ENCODE data around the gene WDR5.

WDR5 gene

GRCh38 chr9:134145262-134145661 is 9.4 kb downstream of the WDR5 start:
- DNase-seq (ENCODE audit: low read depth): no peak
- TF ChIP-seq CTCF (conservative IDR thresholded peaks at IDR 0.05; ENCODE audit: low read length): no peak

GRCh38 chr9:134146774-134147493 is 11.1 kb downstream of the WDR5 start:
- TF ChIP-seq CTCF (conservative IDR thresholded peaks at IDR 0.05; ENCODE audit: low read length): no peak
- DNase-seq (ENCODE audit: low read depth): no peak
- H3K4me3 ChIP-seq (ENCODE audit: low read length): no peak overlapping the region

More at GRCh38 chr9:134145262-134145661, 9.4 kb downstream of the WDR5 start:
- H3K4me3 ChIP-seq (ENCODE audit: low read length): no peak overlapping the region

GRCh38 chr9:134149380-134149779 is 13.5 kb downstream of the WDR5 start:
- no peak overlapping the region for H3K4me3 ChIP-seq (ENCODE audit: low read length)
- no peak for TF ChIP-seq CTCF (conservative IDR thresholded peaks at IDR 0.05; ENCODE audit: low read length)
- no peak for DNase-seq (ENCODE audit: low read depth)

GRCh38 chr9:134150557-134151214 is 14.8 kb downstream of the WDR5 start:
- no peak for TF ChIP-seq CTCF (conservative IDR thresholded peaks at IDR 0.05; ENCODE audit: low read length)
- no peak overlapping the region for H3K4me3 ChIP-seq (ENCODE audit: low read length)
- DNase-seq (ENCODE audit: low read depth): peak; percentile 18

- TF ChIP-seq CTCF (conservative IDR thresholded peaks at IDR 0.05; ENCODE audit: low read length): no peak
- no peak overlapping the region for H3K4me3 ChIP-seq (ENCODE audit: low read length)
- DNase-seq (ENCODE audit: low read depth): no peak
Observed at GRCh38 chr9:134152022-134152448, 16.2 kb downstream of the WDR5 start.

- H3K4me3 ChIP-seq (ENCODE audit: low read length): no peak overlapping the region
- no peak for TF ChIP-seq CTCF (conservative IDR thresholded peaks at IDR 0.05; ENCODE audit: low read length)
- DNase-seq (ENCODE audit: low read depth): no peak
Observed at GRCh38 chr9:134152488-134152887, 16.6 kb downstream of the WDR5 start.

- TF ChIP-seq CTCF (conservative IDR thresholded peaks at IDR 0.05; ENCODE audit: low read length): no peak
- H3K4me3 ChIP-seq (ENCODE audit: low read length): no peak overlapping the region
- no peak for DNase-seq (ENCODE audit: low read depth)
Observed at GRCh38 chr9:134153450-134153849, 17.6 kb downstream of the WDR5 start.
